H9 (cell line): ENCODE measurements around the gene STYXL1. TPM values are rescaled to one million over a fixed set of nuclear protein-coding genes. Genes with fewer than 3 reads are reported as not detected.

Experiments used
- DNase-seq: peaks from one replicate; pipeline ENCODE4 v3.0.0-alpha.2; 2017
- H2AFZ ChIP-seq: one replicate; pipeline ENCODE4 v1.6.1; 2013; ENCODE audit warnings: mild to moderate bottlenecking, low read length, control low read depth, moderate library complexity
- H2AK5ac ChIP-seq: 2 replicates; pipeline ENCODE4 v1.6.1; 2013; ENCODE audit warnings: low read length, control low read depth, mixed read lengths; ENCODE audit not compliant: insufficient read length
- H2BK120ac ChIP-seq: one replicate; pipeline ENCODE4 v1.6.1; 2013; ENCODE audit warnings: low read depth, mild to moderate bottlenecking, low read length, control low read depth, inconsistent platforms; ENCODE audit not compliant: poor library complexity, severe bottlenecking
- H2BK12ac ChIP-seq: 2 replicates; pipeline ENCODE4 v1.6.1; 2013; ENCODE audit warnings: low read length, control low read depth, mixed read lengths, low read depth; ENCODE audit not compliant: insufficient read length
- H2BK15ac ChIP-seq: 2 replicates; pipeline ENCODE4 v1.6.1; 2013; ENCODE audit warnings: low read depth, low read length, control low read depth
- H2BK20ac ChIP-seq: one replicate; pipeline ENCODE4 v1.6.1; 2013; ENCODE audit warnings: low read depth, mild to moderate bottlenecking, low read length, control low read depth, inconsistent platforms; ENCODE audit not compliant: poor library complexity, severe bottlenecking
- H2BK5ac ChIP-seq: 2 replicates; pipeline ENCODE4 v1.6.1; 2013; ENCODE audit warnings: low read length, control low read depth, mixed read lengths; ENCODE audit not compliant: insufficient read length
- H3K14ac ChIP-seq: 2 replicates; pipeline ENCODE4 v1.6.1; 2013; ENCODE audit warnings: low read length, control low read depth; ENCODE audit not compliant: insufficient read depth
- H3K18ac ChIP-seq: 2 replicates; pipeline ENCODE4 v1.6.1; 2013; ENCODE audit warnings: low read depth, mild to moderate bottlenecking, mixed read lengths, low read length, control low read depth; ENCODE audit not compliant: insufficient read length
- H3K23ac ChIP-seq: 2 replicates; pipeline ENCODE4 v1.6.1; 2013; ENCODE audit warnings: low read length, control low read depth, mixed read lengths, low read depth; ENCODE audit not compliant: insufficient read length
- H3K23me2 ChIP-seq: 2 replicates; pipeline ENCODE4 v1.6.1; 2013; ENCODE audit warnings: low read depth, mild to moderate bottlenecking, mixed read lengths, low read length, control low read depth; ENCODE audit not compliant: insufficient read length, poor library complexity, severe bottlenecking
- H3K27ac ChIP-seq: 2 replicates; pipeline ENCODE4 v1.5.1; 2013; ENCODE audit warnings: low read length, control low read depth, mixed read lengths, low read depth; ENCODE audit not compliant: insufficient read length
- H3K27me3 ChIP-seq: 2 replicates; pipeline ENCODE4 v1.6.1; 2013; ENCODE audit warnings: low read length, control low read depth, inconsistent platforms; ENCODE audit not compliant: insufficient read depth
- H3K4ac ChIP-seq: 2 replicates; pipeline ENCODE4 v1.6.1; 2013; ENCODE audit warnings: low read depth, mild to moderate bottlenecking, control low read depth, inconsistent platforms, low read length, moderate library complexity
- H3K4me1 ChIP-seq: 2 replicates; pipeline ENCODE4 v1.6.1; 2013; ENCODE audit warnings: low read length, control low read depth, inconsistent platforms; ENCODE audit not compliant: insufficient read depth
- H3K4me2 ChIP-seq: 2 replicates; pipeline ENCODE4 v1.6.1; 2013; ENCODE audit warnings: low read length, control low read depth, mixed read lengths; ENCODE audit not compliant: insufficient read length, insufficient read depth
- H3K56ac ChIP-seq: 2 replicates; pipeline ENCODE4 v1.6.1; 2013; ENCODE audit warnings: low read depth, mild to moderate bottlenecking, mixed read lengths, low read length, control low read depth; ENCODE audit not compliant: insufficient read length
- H3K79me1 ChIP-seq: 2 replicates; pipeline ENCODE4 v1.6.1; 2013; ENCODE audit warnings: low read depth, mild to moderate bottlenecking, moderate library complexity, low read length, control low read depth, inconsistent platforms; ENCODE audit not compliant: insufficient read depth, poor library complexity, severe bottlenecking
- H3K79me2 ChIP-seq: 2 replicates; pipeline ENCODE4 v1.6.1; 2013; ENCODE audit warnings: low read length, control low read depth, inconsistent platforms; ENCODE audit not compliant: insufficient read depth
- H3K9ac ChIP-seq: 2 replicates; pipeline ENCODE4 v1.6.1; 2013; ENCODE audit warnings: low read length, control low read depth, mixed read lengths; ENCODE audit not compliant: insufficient read length; ENCODE audit errors: extremely low read depth
- H3K9me3 ChIP-seq: one replicate; pipeline ENCODE4 v1.6.1; 2013; ENCODE audit warnings: low read depth, low read length, inconsistent platforms; ENCODE audit not compliant: control insufficient read depth
- H3T11ph ChIP-seq: one replicate; pipeline ENCODE4 v1.6.1; 2013; ENCODE audit warnings: mild to moderate bottlenecking, low read length, control low read depth, inconsistent platforms
- H4K20me1 ChIP-seq: one replicate; pipeline ENCODE4 v1.6.1; 2013; ENCODE audit not compliant: control insufficient read depth, insufficient read length, insufficient read depth
- H4K5ac ChIP-seq: 2 replicates; pipeline ENCODE4 v1.6.1; 2013; ENCODE audit warnings: low read depth, mild to moderate bottlenecking, mixed read lengths, low read length, control low read depth; ENCODE audit not compliant: insufficient read length
- H4K8ac ChIP-seq: replicated peaks from 2 replicates; pipeline ENCODE4 v1.6.1; 2013; ENCODE audit warnings: low read length, control low read depth, mixed read lengths, low read depth; ENCODE audit not compliant: insufficient read length
- H4K91ac ChIP-seq: 2 replicates; pipeline ENCODE4 v1.6.1; 2013; ENCODE audit warnings: low read depth, mild to moderate bottlenecking, moderate library complexity, mixed read lengths, low read length, control low read depth; ENCODE audit not compliant: insufficient read length
- H3K27ac Mint-ChIP-seq, 3 experiments: 2 replicates in 2 of 3; 3 replicates in 1 of 3; pipeline ENCODE4 v1.8.0; 2020 to 2021; ENCODE audit warnings: mixed read lengths in 3 of 3, mild to moderate bottlenecking in 1 of 3, moderate library complexity in 1 of 3
- H3K27me3 Mint-ChIP-seq: 2 replicates; pipeline ENCODE4 v1.8.0; 2021; ENCODE audit warnings: low read depth, mild to moderate bottlenecking, moderate library complexity, mixed read lengths
- H3K36me3 Mint-ChIP-seq, 3 experiments: 2 replicates in 2 of 3; 3 replicates in 1 of 3; pipeline ENCODE4 v1.8.0; 2020 to 2021; ENCODE audit warnings: low read depth in 3 of 3, mixed read lengths in 3 of 3; ENCODE audit not compliant: insufficient read depth in 1 of 3
- H3K4me1 Mint-ChIP-seq, 2 experiments: 2 replicates each; pipeline ENCODE4 v1.8.0; 2020; ENCODE audit warnings: mixed read lengths in 2 of 2
- H3K4me3 Mint-ChIP-seq, 2 experiments: 2 replicates in 1 of 2; 3 replicates in 1 of 2; pipeline ENCODE4 v1.8.0; 2020 to 2021; ENCODE audit warnings: mild to moderate bottlenecking in 2 of 2, mixed read lengths in 2 of 2, moderate library complexity in 1 of 2
- H3K9me3 Mint-ChIP-seq, 2 experiments: 2 replicates in 1 of 2; 3 replicates in 1 of 2; pipeline ENCODE4 v1.8.0; 2020; ENCODE audit warnings: mild to moderate bottlenecking in 2 of 2, mixed read lengths in 2 of 2, moderate library complexity in 1 of 2
- CTCF ChIP-seq: fragments of 200-600 bp; sonication (generic); conservative IDR thresholded peaks from 3 replicates; pipeline ENCODE4 v1.8.0; 2021; ENCODE audit warnings: antibody characterized with exemption, mild to moderate bottlenecking
- WGBS: extraction: QIAGEN DNeasy Blood & Tissue Kit; methylation state at CpG from one replicate; pipeline ENCODE4 v1.1.7; 2013; ENCODE audit warnings: missing lambda C conversion rate, low lambda C conversion rate, mixed read lengths; ENCODE audit not compliant: insufficient read length; ENCODE audit errors: extremely low coverage; 5-methylcytosine and 5-hydroxymethylcytosine counted together
- total RNA-seq: library from RNA; stranded (reverse); gene quantifications from 2 replicates; pipeline ENCODE4 v1.2.1, GENCODE V29; 2021

Gene STYXL1
- total RNA-seq, 1 experiment from 2014 or later, result 38.7 TPM

DNA sequence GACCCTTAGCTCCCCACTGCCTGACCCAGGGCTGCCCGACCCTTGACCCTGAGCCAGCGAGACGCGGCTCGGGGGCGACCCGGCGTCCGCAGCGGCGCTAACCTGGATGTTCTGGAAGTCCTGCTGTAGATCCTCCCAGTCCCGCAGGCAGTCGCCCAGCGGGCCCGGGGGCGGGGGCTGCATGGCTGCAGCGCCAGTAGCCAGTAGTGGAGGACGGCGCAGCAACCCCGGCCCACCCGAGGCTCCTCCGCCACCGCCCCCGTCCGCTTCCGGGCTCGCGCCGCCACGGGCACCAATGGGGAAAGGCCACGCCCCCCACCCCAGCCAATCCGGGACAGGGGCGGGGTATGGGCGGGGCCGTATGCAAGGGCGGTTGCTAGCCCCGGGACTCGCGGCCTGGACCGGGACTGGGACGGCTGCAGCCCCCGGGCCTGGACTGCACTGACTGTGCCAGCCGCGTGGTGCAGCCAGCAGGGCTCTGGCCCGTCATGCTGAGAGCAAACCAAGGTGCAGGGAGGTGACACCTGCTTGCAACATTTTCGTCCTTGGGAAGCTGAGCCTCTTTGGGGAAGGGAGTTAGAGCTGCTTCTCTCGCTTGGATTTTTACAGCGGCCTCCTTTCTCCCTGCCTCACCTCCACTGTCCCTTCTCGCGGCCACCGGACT, 53.3 kb downstream of the STYXL1 start, which contains the start of gene TMEM120A:
TSS of gene TMEM120A (minus strand) at position 208 of the 664 bp plus-strand sequence. CDS start at position 183, 25 bp downstream.
- Histone ChIP-seq H3K79me1 (no peaks in the 10 kb centered on the region), H2BK5ac (no peak within 1 kb of the TSS), H3K4me2 (peak within 1 kb of the TSS; percentile 57), H4K8ac (no peak within 1 kb of the TSS), H2BK20ac (no peak within 1 kb of the TSS), H3K27me3 (no peaks in the 10 kb centered on the region), H3T11ph (no peak within 1 kb of the TSS), H3K79me2 (no peaks in the 10 kb centered on the region), H3K23ac (no peak within 1 kb of the TSS), H2BK120ac (no peak within 1 kb of the TSS), H3K9ac (peak within 1 kb of the TSS; percentile 20), H4K5ac (no peak within 1 kb of the TSS), H2AFZ (no peak within 1 kb of the TSS), H3K27ac (no peak within 1 kb of the TSS), H3K56ac (no peak within 1 kb of the TSS), H4K20me1 (no peaks in the 10 kb centered on the region), H3K4me1 (peaks cover 3% of the 10 kb centered on the region; the same call in 1 of the 2 replicates), H4K91ac (no peak within 1 kb of the TSS), H3K9me3 (no peaks in the 10 kb centered on the region), H3K18ac (peak within 1 kb of the TSS; percentile 38), H3K14ac (no peak within 1 kb of the TSS; the same call in 1 of the 2 replicates), H2AK5ac (no peak within 1 kb of the TSS), H2BK15ac (0 out of 2 replicates have a peak within 1 kb of the TSS, but pooled peaks have one; percentile 27), H3K23me2 (peaks cover 15% of the 10 kb centered on the region), H3K4ac (no peak within 1 kb of the TSS), H2BK12ac (no peak within 1 kb of the TSS)
- Mint-ChIP-seq H3K27me3 (no peaks in the 10 kb centered on the region; the same call in 1 of the 2 replicates), H3K4me3 (peak within 1 kb of the TSS; percentile 65 to 83), H3K9me3 (no peaks in the 10 kb centered on the region; a peak in 1 of 5 replicates), H3K4me1 (peaks cover 24 to 41% of the 10 kb centered on the region in 2 experiments), H3K36me3 (peaks cover 7 to 22% (median 17%) of the 10 kb centered on the region in 3 experiments), H3K27ac (peak within 1 kb of the TSS; percentile 93 to 95 (median 95); a peak in 5 of 7 replicates)
- DNase-seq, result peak; percentile 96
- no CpG with 5 or more reads among the region's 51 CpGs for WGBS
- peak; percentile 35; the same call in 2 of the 3 replicates for TF ChIP-seq CTCF
